GM21717 (cell line): Measurements from ENCODE around the gene RIC3.

Experiments used
- ATAC-seq: cut with Tn5 transposase; IDR thresholded peaks from one replicate; pipeline ENCODE4 v1.9.1; 2021; ENCODE audit warnings: mild to moderate bottlenecking, moderate library complexity; ENCODE audit not compliant: unreplicated experiment

Gene RIC3

DNA sequence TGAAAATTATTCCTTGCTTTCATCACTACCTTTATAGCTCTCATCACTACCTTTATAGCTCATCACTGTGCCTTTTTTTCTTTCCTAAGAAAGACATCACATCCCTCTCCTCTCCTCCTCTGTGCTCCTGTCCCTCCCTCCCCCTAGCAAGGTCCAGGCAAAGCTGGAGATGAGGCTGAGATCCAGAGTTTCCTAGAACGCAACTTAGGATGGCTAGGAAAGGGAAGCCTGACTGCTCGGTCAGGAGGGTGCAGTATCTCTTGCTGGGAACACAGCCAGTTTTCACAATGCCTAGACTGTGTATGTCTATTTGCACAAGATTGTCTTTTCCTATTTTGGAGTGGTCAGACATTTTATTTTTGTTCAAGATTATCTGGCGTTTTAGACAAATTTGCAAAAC is 63.2 kb downstream of the RIC3 start:
- ATAC-seq = no peak

DNA sequence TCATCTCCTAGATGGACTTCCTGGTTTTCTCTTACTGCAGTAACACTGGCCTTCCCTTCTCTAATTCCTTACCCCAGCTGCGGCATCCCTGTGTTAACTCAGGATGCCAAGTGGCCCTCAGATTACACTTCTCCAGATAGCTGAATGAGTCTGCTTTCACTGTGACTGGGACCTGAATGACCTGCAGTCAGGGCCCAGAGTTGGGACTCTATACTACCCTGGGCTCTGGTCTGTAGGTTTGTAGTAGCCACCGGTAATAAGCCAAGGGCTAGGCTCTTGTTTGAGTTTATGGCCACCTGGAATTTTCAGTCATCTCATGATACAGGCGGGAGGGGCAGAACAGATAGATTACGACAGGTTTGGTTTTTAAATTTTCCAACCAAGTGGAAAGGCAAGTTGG is 63.7 kb downstream of the RIC3 start:
- ATAC-seq = no peak

- no peak for ATAC-seq
These were observed 64.9 kb downstream of the RIC3 start for GRCh38 chr11:8103909-8104308.

GRCh38 chr11:8102965-8103364 is 65.9 kb downstream of the RIC3 start:
- no peak for ATAC-seq

DNA sequence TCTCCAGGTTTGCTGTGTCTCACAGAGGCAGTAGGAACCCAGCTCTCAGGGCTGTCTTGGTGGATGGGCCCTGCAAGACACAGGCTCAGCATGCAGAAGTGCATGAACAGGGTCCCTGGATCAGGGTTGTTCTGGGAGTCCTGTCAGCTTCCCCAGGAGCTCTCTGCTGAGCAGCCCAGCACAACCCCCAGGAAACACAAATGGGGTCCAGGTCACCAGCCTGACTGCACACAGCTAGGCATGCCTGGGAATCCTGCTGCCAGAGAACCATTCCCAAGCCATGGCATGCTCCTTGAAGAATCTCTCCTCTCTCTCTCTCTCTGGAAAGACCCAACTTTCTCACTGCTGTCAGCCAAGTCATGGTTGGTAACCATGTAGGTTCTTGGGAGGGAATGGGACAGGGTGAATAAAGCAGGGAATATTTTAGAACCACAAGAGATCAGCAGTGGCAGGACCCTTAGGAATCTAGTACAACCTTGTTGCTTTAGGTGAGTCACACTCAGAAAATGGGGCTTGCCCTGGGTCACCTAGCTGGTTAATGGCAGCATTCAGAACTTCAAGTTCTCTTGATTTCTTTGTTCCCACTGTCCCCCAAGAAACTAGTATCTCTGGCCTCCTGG is 66.4 kb downstream of the RIC3 start:
- no peak for ATAC-seq

GRCh38 chr11:8101421-8101820 is 67.4 kb downstream of the RIC3 start:
- ATAC-seq = no peak

GRCh38 chr11:8100605-8101004 is 68.2 kb downstream of the RIC3 start:
- no peak for ATAC-seq

DNA sequence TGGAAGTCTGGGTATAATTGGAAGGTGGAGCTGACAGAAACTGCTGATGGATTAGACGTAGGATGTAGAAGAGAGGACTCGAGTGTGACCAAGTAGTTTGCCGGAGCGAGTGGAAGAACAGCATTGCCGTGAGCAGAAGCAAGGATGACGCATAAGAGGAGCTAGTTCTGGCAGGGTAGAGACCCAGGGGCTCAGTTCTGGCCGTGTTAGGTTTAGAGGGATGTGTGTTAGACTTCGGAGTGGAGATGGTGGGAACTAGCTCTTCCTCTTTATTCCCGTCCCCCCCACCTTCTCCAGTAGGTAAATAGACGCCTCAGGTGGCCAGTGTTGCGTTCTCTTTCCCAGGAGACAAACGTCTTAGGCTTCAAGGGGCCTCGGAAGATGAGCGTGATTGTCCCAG is 68.7 kb downstream of the RIC3 start:
- no peak for ATAC-seq

DNA sequence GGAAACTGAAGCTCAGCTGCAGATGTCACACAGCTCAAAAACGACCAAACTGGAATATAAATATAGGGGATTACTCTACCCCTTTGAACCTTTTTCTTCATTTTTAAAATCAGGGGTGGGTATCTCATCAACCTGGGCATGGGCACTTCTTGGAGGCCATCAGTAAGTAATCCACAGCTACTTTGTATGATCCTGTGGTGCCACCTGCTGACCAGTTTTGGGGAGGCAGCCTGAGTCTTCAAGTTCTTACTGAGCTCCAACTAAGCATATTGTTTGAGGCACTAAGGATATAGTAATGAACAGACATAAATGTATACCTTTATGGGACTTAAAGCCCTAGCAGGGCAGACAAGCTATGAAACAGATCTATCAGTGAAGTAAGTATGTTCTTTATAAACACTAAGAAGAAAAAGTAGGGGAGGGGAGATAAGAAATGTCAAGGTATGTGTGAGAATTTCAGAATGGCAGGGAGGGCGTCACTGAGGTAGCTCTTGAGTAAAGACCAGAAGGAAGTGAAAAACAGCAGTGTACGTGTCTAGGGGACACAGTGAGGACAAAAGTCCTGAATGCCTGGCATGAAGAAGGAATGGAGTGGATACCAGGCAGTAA is 69.4 kb downstream of the RIC3 start:
- ATAC-seq = no peak

GRCh38 chr11:8098879-8099278 is 69.9 kb downstream of the RIC3 start:
- ATAC-seq = no peak

- no peak for ATAC-seq
These were observed 70.5 kb downstream of the RIC3 start for GRCh38 chr11:8098361-8098760.

DNA sequence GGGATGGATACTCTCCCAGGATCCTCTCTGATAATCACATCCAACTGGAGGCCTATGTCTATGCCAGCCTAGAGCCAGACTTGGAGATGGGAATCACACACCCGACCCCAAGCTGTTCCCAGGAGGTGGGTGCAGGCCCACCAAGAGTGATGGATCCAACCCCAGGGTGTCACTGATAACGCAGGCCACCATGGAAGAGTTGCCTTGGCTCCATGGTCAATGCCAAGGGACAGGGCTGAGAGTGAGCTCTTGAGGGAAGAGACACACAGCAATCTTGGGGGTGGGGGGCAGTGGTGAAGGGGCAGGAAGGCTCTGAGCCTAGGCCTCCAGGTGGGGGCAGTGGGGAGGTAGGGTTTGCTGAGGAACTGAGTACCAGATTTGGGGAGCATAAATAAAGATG is 70.9 kb downstream of the RIC3 start:
- no peak for ATAC-seq

GRCh38 chr11:8097468-8097867 is 71.4 kb downstream of the RIC3 start:
- no peak for ATAC-seq

- no peak for ATAC-seq
These were observed 71.8 kb downstream of the RIC3 start for GRCh38 chr11:8097062-8097461.

- ATAC-seq = no peak
These were observed 72.2 kb downstream of the RIC3 start for GRCh38 chr11:8096575-8096974.

GRCh38 chr11:8095806-8096522 is 72.9 kb downstream of the RIC3 start:
- ATAC-seq = no peak

- ATAC-seq = no peak
These were observed 73.5 kb downstream of the RIC3 start for GRCh38 chr11:8095371-8095770.

DNA sequence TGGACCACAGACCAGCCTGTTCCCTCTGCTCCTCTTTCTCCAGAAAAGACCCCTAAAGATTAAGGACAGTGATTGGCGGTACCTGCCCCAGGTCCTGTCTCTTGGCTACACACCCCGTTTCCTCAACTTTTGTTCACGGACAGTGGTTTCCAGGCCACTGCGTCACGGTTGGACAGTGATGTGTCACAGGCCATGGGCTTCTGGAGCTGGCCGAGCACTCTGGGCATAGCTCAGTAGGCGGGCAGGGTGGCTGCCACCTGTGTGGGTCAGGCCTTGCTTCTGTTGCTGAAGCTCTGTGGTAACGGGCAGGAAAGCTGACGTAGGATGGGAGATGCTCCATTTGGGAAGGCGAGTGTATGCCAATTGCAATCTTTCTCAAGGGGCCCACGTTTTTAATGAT is 74.2 kb downstream of the RIC3 start:
- no peak for ATAC-seq

GRCh38 chr11:8093931-8094575 is 74.8 kb downstream of the RIC3 start:
- ATAC-seq = no peak

- no peak for ATAC-seq
These were observed 76.0 kb downstream of the RIC3 start for GRCh38 chr11:8092587-8093424.

DNA sequence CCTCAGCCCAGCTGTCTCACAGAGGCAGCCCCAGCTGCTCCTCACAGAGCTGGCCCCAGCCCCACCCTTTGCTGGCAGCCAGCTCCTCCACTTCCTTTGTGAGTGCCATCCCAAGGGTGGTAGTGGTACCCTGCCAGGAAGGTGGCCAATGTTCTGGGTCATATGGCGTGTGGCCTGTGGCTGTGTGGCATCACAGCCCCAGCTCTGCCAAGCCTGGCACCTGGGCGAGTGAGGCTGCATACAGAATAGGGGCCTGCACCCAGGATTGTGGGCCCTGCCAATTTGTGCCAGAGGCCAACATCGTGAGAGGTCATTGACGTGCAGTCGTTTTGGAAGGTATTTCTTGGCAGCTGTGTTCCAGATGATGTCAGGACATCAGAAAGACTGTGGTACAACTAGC is 77.1 kb downstream of the RIC3 start:
- ATAC-seq = no peak
